GM18502 (cell line): ENCODE measurements around the gene ARHGEF26.

Experiments
- ATAC-seq: cut with Tn5 transposase; IDR thresholded peaks from one replicate; pipeline ENCODE4 v1.9.1; 2021; ENCODE audit warnings: mild to moderate bottlenecking; ENCODE audit not compliant: unreplicated experiment, poor library complexity

ARHGEF26 gene

DNA sequence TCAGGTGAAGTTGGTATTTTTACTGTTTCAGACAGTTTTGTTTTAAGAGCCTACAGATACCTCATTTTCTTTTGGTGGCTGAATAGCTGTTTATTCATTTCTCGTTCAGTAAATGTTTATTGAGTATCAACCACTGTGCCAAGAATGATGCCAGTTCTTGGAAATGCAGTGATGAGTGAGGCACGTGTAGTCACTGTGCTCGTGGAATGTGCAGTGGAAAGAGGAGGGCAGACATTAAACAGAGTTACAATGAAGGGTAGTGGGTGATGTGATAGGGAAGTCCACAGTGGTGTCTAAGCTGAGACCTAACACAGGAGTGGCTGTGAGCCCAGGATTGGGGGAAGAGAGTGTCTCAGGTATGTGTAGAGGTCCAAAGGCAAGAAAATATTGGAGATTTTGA, 73.7 kb downstream of the ARHGEF26 start:
- no peak for ATAC-seq

DNA sequence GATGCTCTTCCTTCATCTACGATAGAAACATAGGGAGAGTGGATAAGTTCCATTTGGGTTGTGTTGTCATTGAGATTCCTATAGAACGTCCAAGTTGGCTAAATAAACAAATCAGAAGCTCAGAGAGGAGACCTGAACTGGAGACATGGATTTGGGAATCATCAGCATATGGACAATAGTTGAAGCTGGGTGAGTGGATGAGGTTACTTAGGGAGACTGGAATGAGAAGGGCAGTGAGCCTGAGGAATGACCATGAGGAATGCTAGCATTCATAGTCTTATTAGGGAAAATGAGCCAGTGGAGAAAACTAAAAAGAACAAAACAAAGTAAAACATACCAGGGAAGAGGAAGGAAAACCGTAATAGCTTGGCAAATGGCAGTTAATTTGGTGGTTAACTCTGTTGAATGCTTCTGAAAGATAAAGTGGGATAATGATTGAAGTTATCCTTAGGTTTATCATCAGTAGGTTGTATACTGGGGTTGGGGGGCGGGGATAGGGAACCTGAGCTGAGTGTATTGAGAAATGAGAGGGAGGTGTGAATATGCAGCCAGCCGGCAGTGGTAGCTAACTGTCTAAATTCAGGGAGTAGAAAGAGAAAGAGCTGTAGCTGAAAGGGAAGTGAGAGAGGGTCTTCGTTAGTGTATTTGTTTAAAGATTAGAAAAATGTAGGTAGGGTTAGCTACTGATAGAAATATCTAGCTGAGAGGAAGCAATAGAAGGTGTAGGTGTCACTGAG, 74.6 kb downstream of the ARHGEF26 start:
- no peak for ATAC-seq

DNA sequence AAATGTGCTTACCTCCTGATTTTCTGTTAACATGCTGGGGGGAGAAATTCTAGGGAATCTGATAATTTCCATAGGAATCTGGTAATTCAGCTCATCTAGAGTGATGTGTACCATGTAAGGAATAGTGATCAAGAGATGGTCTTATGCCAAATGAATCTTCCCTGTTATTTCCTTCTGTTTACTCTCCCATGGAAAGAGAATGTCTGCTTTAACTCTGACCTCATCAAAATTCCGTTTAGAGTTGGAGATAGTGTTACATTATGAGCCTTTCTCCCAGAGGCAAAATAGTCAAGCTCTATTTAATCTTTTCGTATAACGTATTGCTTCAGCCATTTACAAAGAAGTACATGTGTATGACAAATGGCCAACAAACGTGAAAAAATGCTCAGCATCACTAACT, 76.6 kb downstream of the ARHGEF26 start:
- ATAC-seq = no peak

DNA sequence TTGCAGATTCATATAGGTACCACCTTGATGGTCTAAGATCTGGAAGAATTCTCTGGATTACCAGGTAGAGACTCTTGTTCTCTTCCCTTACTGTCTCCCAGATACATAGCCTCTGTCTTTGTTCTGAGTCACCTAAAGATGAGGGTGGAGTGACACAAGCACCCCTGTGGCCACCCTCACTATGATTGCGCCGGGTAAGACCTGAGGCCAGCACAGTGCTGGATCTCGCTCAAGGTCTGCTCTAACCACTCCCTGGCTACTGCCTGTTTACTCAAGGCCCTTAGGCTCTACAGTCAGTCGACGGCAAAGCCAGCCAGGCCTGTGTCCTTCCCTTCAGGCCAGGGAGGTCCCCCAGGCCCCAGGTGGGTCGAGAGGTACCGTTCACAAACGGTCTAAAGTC, 88.3 kb downstream of the ARHGEF26 start:
- no peak for ATAC-seq

DNA sequence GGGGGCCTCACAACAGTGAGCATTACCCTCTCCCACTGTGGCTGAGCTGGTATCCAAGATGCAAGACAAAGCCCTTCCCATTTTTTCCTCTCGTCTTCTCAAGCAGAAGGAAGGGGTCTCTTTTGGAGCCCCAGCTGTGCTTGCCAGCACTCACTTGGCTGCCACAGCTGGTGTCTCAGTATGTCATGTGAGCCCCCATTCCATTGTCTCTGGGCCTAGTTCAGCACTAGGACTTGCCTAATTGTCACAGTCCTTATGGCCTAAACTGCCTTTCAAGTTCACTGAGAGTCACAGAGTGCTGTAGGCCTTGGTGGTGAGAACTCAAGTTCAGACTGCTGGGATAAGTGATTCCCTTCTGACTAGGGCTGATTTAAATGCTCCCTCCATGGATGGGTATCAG, 89.8 kb downstream of the ARHGEF26 start:
- ATAC-seq = no peak

DNA sequence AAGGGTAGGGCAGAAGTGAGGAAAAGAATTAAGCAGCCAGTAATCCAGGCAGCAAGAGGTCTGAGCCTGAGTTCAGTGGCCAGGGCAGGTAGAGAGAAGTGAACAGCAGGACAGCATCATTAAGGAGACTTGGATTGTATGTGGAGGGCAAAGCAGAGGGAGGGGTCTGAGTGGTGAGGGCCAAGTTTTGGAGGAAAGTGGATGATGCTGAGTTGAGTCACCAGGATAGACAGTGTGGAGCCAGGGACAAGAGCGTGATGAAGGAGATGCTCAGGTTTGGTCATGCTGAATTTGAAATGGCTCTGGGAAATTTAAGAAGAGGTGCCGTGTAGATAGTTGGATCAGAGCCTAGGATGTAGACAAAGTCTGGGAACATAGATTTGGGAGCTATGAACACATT, 93.1 kb downstream of the ARHGEF26 start:
- no peak for ATAC-seq

DNA sequence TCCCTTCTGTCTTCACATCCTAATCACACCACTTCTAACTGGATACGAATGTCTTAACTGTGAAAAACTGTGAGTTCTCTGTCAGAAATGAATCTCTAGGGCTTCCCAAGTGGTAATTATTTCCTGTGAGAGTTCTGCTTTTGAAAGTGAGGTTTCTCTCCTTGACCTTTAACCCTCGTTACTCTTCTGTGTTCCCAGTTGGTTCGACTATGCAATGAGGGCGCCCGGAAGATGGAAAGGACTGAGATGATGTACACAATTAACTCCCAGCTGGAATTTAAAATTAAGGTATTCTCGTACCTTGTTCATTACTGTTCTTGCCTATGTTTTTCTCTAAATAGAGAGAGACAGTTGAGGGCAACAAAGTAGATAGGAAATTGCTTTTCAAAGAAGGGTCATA, 96.5 kb downstream of the ARHGEF26 start:
- ATAC-seq = no peak

DNA sequence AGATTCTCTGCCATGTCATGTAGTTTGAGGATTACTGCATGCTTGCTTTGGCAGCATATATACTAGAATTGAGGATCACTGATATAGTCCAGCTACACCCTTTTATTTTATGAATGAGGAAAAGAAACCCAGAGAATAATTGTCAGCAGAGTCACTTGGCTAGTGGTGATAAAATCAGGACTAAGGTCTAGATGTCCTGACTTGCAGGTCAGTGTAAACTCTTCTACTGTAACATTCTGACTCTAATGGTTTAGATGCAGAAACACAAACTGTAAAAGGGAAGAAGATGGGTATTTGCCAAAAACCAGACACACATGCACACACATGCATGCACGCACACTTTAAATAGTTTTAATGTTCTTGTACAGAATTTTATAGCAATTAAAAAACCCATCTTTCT, 97.5 kb downstream of the ARHGEF26 start:
- ATAC-seq = no peak

DNA sequence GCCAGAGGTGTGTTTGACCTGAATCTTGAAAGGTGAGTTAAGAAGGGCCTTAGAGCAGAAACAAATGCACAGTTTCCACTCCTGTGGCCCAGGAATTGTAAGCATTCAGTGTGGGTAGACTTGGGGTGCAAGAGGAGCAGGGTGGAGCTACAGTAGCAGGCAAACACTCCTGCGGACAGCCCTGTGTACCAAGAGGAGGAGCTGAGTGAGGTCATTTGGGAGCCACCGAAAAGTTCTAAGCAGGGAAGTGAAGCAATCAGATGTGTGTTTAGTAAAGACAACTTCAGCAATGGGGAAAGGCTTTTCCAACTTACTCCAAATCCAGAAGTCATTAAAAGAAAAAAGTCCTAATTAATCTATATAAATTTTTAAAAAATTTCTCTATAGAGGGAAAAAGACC, 99.3 kb downstream of the ARHGEF26 start:
- no peak for ATAC-seq

DNA sequence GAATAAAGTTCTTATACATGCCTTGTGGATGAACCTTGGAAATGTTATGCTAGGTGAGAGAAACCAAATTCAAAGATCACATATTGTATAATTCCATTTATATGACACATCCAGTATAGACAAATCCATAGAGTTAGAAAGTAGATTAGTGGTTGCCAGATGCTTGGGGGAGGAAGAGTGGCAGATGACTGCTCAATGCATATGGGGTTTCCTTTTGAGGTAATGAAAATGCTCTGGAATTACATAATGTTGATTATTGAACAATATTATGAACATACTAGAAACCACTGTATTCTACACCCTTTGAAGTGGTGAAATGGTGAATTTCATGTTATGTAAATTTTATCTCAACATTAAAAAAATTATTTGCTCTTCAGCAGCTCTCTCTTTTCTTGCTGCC, 102.3 kb downstream of the ARHGEF26 start:
- no peak for ATAC-seq

DNA sequence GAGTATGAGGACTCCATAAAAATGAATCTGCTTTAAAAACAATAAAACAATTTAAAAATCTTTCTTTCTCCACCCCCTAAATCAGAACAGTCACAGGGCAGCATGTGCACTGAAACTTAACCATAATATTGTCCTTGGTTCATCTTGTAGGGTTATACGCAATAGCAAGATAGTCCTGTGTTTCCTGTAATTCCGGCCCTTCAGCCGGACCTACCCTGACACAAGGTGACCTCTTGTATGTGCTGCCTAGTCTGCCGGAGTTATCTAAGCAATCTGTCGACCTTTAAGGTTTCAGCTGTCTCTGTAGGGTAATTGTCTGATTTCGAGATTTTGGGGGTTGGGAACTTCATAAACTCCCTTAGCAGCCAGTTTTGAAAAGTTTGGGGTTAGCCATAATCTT, 103.2 kb downstream of the ARHGEF26 start:
- no peak for ATAC-seq

DNA sequence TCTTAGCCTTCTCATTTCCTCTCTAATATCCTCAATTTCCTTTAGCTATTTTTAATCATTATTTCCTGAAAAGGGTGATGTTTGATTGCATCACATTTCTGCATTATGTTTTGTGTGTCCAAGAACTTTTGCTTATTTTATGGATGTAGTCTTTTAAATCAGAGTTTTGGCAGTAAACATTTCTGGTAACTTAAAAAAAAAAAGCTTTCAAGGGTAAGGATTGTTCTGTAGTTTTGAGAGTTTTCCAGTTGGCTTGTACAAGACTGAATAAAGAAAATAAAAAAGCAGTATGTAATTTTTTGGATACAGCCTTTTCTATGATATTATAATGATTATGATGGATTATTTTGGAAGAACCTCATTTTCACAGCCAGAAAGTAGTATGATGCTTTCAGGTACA, 103.7 kb downstream of the ARHGEF26 start:
- ATAC-seq = no peak

DNA sequence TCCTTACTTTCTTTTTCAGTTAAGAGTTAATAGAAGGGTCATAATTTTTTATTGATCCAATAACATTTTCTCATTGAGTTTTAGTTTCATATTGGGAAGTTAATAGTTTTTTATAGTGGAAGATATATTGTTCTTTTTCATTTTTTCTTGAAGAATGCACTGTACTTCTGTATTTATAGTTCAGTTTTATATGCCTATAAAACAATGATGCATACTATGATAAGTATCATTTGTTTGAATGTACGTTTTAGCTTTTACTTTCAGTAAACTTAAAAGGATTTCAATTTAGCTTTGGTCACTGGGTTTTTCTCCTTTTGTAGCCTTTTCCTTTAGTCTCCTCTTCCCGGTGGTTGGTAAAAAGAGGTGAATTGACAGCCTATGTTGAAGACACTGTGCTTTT, 104.3 kb downstream of the ARHGEF26 start:
- no peak for ATAC-seq

DNA sequence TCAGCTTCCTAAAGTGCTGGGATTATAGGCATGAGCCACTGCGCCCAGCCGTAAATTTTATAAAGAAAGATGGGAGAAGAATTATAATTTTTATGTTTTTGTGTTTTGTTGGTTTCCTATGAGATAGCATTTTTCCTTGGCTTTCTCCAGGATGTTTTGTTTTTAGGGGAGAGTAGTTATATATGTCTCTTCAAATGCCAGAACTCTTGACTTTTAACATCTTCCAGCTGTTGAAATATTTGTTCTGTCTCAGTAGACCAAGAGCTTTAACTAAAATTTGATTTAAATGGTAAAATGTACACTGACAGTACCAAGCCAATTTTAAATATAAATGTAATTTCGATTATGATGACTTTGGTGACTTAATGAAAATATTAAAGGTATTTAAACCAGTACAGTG, 106.3 kb downstream of the ARHGEF26 start:
- no peak for ATAC-seq

DNA sequence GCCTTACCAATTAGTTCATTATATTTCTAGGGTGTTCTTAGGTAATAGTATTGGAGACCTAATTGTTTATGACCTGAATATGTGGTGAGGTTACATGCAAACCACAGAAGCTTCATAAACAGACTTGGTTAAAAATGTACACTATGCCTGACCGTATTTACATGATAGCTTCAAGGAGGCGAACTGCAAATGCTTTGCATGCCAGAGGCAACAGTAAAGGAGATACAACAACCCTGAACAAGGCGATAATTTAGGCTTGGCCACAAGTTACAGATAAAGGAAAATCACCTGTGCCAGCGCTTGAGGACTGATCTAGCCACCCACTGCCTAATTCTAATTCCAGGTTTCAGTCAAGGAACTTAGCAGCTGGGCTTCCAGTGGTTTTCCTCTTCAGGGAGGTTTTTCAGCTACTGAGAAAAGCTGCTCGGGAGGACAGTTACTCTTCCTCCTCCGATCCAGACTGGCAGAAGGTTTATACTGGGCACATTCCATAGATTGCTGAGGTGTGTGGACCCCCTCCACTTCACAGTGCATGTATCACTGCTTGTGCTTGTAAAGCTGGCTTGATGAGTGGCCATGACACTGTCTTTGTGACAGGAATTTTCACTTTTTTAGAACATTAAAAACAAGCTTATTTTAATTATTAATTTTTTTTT, 107.5 kb downstream of the ARHGEF26 start:
- ATAC-seq = no peak

DNA sequence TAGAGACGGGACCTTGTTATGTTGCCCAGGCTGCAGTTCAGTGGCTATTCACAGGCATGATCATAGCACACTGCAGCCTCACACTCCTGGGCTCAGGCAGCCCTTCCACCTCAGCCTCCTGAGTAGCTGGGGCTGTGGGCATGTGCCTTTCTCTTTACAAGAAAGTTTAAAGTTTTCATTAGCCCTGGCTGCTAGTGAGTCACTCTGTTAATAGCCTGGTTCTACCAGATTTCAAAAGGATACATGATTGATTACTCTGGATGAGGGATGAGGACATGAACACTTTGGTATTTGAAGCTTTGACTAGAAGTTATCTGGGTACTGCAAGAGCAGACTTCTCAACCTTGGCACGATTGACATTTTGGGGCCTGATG, 108.0 kb downstream of the ARHGEF26 start:
- no peak for ATAC-seq

DNA sequence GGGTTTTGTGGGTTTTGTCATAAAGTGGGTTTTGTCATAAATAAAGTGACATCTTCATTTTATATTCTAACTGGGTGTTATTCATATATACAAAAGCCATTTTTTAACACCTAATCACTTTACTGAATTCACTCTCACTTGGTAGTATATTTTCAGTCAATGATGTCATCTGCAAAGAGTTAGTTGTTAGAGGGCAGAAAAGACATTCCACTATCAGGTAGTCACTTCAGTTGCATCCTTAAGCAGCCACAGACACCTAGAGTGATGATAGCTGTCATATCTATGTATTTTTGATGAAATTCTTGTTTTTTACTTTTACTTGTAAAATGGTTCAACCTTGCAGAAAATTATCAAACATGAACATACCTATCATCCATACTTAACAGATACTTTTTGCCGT, 114.1 kb downstream of the ARHGEF26 start:
- no peak for ATAC-seq

DNA sequence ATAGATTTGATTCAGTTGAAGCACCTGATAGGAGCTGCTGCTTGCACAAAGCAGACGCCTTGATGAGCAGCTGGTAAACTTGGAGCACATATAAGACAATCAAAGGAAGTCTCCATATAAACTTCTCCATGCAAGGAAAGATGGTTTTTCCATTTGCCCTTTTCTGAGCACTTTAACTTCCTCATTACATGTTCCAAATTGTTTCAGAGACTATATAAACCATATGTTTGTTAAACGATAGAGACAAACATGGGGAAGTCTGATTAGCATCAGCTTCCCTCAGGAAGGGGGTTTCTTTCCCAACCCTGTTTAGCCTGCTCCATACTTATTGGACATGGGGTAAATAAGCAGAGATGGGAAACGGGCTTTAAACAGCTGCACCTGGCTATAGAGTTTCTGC, 115.1 kb downstream of the ARHGEF26 start:
- no peak for ATAC-seq

DNA sequence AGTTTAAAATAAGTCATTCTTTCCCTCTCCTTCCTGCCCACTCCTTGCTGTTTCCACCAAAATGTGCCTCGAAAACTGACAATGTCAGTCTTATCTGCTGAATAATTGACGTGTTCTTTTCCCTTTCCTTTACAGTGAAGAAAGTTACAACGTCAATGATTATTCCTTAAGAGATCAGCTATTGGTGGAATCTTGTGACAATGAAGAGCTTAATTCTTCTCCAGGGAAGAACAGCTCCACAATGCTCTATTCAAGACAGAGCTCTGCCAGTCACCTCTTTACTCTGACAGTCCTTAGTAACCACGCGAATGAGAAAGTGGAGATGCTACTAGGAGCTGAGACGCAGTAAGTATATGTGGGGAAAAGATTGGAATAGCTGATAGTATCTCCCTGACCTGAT, 119.0 kb downstream of the ARHGEF26 start:
- no peak for ATAC-seq

DNA sequence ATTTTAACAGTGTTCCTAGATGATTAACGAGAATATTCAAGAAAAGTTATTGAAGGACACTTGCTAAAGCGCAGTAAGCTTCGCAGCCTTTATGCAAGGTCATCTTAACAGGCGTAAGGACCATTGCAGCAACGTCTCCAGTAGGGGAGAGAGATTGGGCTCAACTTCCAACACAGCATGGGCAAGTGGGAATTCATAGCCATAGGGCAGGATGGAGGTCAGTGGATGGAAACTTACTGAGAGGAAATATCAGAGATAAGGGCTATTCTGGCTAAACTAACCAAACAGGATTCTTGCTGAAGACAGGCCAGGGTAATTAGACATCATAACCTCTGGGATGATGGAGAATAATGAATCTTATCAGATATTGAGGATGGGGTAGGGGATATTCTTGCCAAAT, 120.3 kb downstream of the ARHGEF26 start:
- no peak for ATAC-seq

DNA sequence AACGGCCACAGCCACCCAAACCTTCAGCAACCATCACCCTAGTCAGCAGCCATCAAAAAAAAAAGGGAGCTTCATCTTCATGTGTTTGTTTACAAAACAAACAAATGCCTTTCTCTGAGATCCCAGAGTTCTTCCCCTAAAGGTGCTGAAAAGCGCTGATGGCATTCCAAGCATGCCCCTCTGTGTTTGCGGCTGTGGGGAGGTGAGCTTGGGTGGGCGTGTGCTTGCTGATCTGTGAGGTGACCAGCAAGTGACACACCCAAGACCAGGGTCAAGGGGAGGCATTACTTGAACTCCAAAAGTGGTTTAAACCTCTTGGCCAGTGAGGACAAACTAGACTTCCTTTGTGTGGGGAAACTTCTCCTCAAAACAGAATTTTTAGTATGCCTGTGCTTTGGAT, 121.6 kb downstream of the ARHGEF26 start:
- no peak for ATAC-seq

DNA sequence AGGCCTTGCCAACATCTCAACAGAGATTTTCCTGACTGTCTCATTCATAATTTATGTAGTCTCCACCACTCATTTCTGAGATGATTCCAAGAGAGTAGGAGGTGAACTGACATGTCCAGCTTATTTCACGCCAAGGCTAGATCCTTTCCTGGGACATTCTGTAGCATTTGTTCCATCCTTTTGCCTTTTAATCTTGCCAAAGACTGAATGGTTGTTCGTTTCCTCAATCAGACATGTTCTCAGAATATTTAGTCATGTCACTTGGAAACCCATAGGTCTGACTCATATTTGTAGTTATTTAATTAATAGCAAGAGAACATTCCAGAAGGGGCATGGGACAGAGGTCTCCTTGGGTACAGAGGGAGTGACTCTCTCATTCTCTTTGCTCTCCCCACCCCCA, 122.2 kb downstream of the ARHGEF26 start:
- no peak for ATAC-seq
